ENCODE data around the gene ETDB.
"Not testable (repeated sequence)": the region's sequence is repeated elsewhere in the genome, so short reads cannot be mapped to it uniquely, and the experiment has no call there.

ETDB gene

GRCh38 chrX:135120056-135120576 lies at the start of gene ETDB:
TSS of gene ETDB (minus strand) at chrX:135120526. CDS start at chrX:135119261, 1,265 bp downstream.
- DNase-seq (ENCODE audit: low read depth, low spot score); H3K27ac ChIP-seq; H3K9me3 ChIP-seq (ENCODE audit: low read depth, low read length); H3K9ac ChIP-seq (ENCODE audit: insufficient read length); H3K4me3 ChIP-seq; H3K36me3 ChIP-seq (ENCODE audit: insufficient read depth, low read length): not testable (repeated sequence)

GRCh38 chrX:135169534-135169933 lies 49.2 kb upstream of the ETDB start:
- not testable (repeated sequence) for H3K9me3 ChIP-seq (ENCODE audit: low read depth, low read length); H3K9ac ChIP-seq (ENCODE audit: insufficient read length); DNase-seq (ENCODE audit: low read depth, low spot score); H3K27ac ChIP-seq; H3K4me3 ChIP-seq; H3K36me3 ChIP-seq (ENCODE audit: insufficient read depth, low read length)

DNA sequence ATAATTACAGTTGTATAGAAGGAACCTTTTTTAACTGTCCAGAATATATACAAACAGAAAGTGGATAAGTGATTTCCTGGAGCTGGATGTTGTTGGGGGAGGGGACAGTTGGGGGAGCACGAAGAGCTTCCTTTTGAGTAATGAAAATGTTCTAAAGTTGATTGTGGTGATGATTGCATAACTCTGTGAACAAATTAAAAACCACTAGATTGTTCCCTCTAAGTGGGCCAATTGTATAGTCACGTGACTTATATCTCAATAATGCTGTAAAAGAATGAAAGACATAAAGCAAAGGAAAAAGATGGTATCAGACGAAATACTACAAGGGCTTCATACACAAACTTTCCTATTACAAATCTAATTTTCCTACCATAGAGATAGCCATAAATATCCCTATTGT lies 48.2 kb upstream of the ETDB start:
- H3K4me3 ChIP-seq = no peak overlapping the region
- no peak for TF ChIP-seq EZH2 (IDR thresholded peaks at IDR 0.05)
- no peak for TF ChIP-seq POLR2AphosphoS5 (IDR thresholded peaks at IDR 0.05; ENCODE audit: borderline replicate concordance, low read depth, low read length)
- TF ChIP-seq FOXP2 (optimal IDR thresholded peaks at IDR 0.05; ENCODE audit: control extremely low read depth, extremely low read length, insufficient read depth) = no peak
- no peaks in the 10 kb centered on the region for H3K9me3 ChIP-seq (ENCODE audit: low read depth, low read length)
- no peak overlapping the region for H3K9ac ChIP-seq (ENCODE audit: insufficient read length)
- no peak for DNase-seq (ENCODE audit: low read depth, low spot score)
- no peaks in the 10 kb centered on the region for H3K36me3 ChIP-seq (ENCODE audit: insufficient read depth, low read length)
- no peak overlapping the region for H3K27ac ChIP-seq

GRCh38 chrX:135154688-135155087 lies 34.4 kb upstream of the ETDB start:
- DNase-seq (ENCODE audit: low read depth, low spot score); H3K9me3 ChIP-seq (ENCODE audit: low read depth, low read length); H3K4me3 ChIP-seq; H3K27ac ChIP-seq; H3K9ac ChIP-seq (ENCODE audit: insufficient read length); H3K36me3 ChIP-seq (ENCODE audit: insufficient read depth, low read length): not testable (repeated sequence)

DNA sequence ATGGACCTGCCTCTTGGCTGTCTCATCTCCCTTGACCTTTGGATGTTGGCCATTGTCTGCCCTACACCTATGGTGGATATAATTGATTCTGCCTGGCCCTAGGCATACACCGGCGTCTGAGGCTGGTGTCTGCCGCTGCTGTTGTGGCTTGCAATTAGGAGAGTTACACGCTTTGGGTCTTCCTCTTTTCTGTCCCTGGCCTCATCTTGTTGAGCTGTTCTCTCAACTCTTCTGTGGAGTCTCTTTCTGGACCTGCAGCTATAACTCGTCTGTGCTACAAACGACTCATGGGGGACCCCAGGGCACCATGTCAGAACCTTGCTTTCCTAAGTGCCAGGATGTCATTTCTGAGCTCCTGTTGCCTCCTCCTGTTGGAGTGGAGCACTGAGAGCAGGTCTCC lies 5.8 kb upstream of the ETDB start:
- not testable (repeated sequence) for H3K27ac ChIP-seq; DNase-seq (ENCODE audit: low read depth, low spot score); H3K9ac ChIP-seq (ENCODE audit: insufficient read length); H3K36me3 ChIP-seq (ENCODE audit: insufficient read depth, low read length); H3K4me3 ChIP-seq; H3K9me3 ChIP-seq (ENCODE audit: low read depth, low read length)

- H3K9ac ChIP-seq (ENCODE audit: insufficient read length); H3K36me3 ChIP-seq (ENCODE audit: insufficient read depth, low read length); H3K9me3 ChIP-seq (ENCODE audit: low read depth, low read length); H3K4me3 ChIP-seq; H3K27ac ChIP-seq; DNase-seq (ENCODE audit: low read depth, low spot score): not testable (repeated sequence)
These were observed 4.3 kb downstream of the ETDB start for GRCh38 chrX:135116064-135116463.

- TF ChIP-seq POLR2AphosphoS5 (IDR thresholded peaks at IDR 0.05; ENCODE audit: borderline replicate concordance, low read depth, low read length) = no peak
- no peak for TF ChIP-seq FOXP2 (optimal IDR thresholded peaks at IDR 0.05; ENCODE audit: control extremely low read depth, extremely low read length, insufficient read depth)
- TF ChIP-seq EZH2 (IDR thresholded peaks at IDR 0.05) = no peak
- Histone ChIP-seq H3K27ac (no peak overlapping the region), H3K9me3 (ENCODE audit: low read depth, low read length) (no peaks in the 10 kb centered on the region), H3K4me3 (no peak overlapping the region), H3K36me3 (ENCODE audit: insufficient read depth, low read length) (no peaks in the 10 kb centered on the region), H3K9ac (ENCODE audit: insufficient read length) (no peak overlapping the region)
- DNase-seq (ENCODE audit: low read depth, low spot score) = no peak
These were observed 5.9 kb downstream of the ETDB start for GRCh38 chrX:135114392-135114791.

- Histone ChIP-seq H3K9ac (ENCODE audit: insufficient read length) (no peak overlapping the region), H3K9me3 (ENCODE audit: low read depth, low read length) (no peaks in the 10 kb centered on the region), H3K4me3 (no peak overlapping the region), H3K36me3 (ENCODE audit: insufficient read depth, low read length) (no peaks in the 10 kb centered on the region), H3K27ac (no peak overlapping the region)
- TF ChIP-seq POLR2AphosphoS5 (IDR thresholded peaks at IDR 0.05; ENCODE audit: borderline replicate concordance, low read depth, low read length) (no peak), FOXP2 (optimal IDR thresholded peaks at IDR 0.05; ENCODE audit: control extremely low read depth, extremely low read length, insufficient read depth) (no peak), EZH2 (IDR thresholded peaks at IDR 0.05) (no peak)
- DNase-seq (ENCODE audit: low read depth, low spot score) = no peak
These were observed 7.6 kb downstream of the ETDB start for GRCh38 chrX:135112743-135113142.

- no peak for DNase-seq (ENCODE audit: low read depth, low spot score)
- TF ChIP-seq POLR2AphosphoS5 (IDR thresholded peaks at IDR 0.05; ENCODE audit: borderline replicate concordance, low read depth, low read length) = no peak
- H3K9ac ChIP-seq (ENCODE audit: insufficient read length) = no peak overlapping the region
- H3K9me3 ChIP-seq (ENCODE audit: low read depth, low read length) = no peaks in the 10 kb centered on the region
- no peak overlapping the region for H3K27ac ChIP-seq
- H3K36me3 ChIP-seq (ENCODE audit: insufficient read depth, low read length) = no peaks in the 10 kb centered on the region
- H3K4me3 ChIP-seq = no peak overlapping the region
These were observed 8.1 kb downstream of the ETDB start for GRCh38 chrX:135112096-135112729.

GRCh38 chrX:135109554-135109953 lies 10.8 kb downstream of the ETDB start:
- Histone ChIP-seq H3K4me3 (no peak overlapping the region), H3K27ac (no peak overlapping the region), H3K36me3 (ENCODE audit: insufficient read depth, low read length) (no peaks in the 10 kb centered on the region), H3K9me3 (ENCODE audit: low read depth, low read length) (no peaks in the 10 kb centered on the region), H3K9ac (ENCODE audit: insufficient read length) (no peak overlapping the region)
- DNase-seq (ENCODE audit: low read depth, low spot score) = no peak
- no peak for TF ChIP-seq FOXP2 (optimal IDR thresholded peaks at IDR 0.05; ENCODE audit: control extremely low read depth, extremely low read length, insufficient read depth)

Data from SK-N-MC (cell line).